Omental fat pad (tissue), 4 donors: ENCODE data around the gene LILRA6. TPM values are rescaled to one million over a fixed set of nuclear protein-coding genes. Genes with fewer than 3 reads are reported as not detected.

Experiments
- ATAC-seq: fragments of 150-250 bp; one replicate; pipeline ENCODE4 v1.9.1; 2016; ENCODE audit warnings: mild to moderate bottlenecking, moderate library complexity; ENCODE audit not compliant: low FRiP score
- DNase-seq: peaks from one replicate; pipeline ENCODE4 v3.0.0-alpha.2; 2019; ENCODE audit warnings: low spot score
- total RNA-seq, 4 donors: library from RNA; depleted of rRNA; stranded (reverse); fragments of >200 nt; gene quantifications; one replicate each; pipeline ENCODE4 v1.1.0, GENCODE V29; 2016
- TF ChIP-seq, protein P1 (sequence below), 3 donors: fragments of 450-650 bp; IDR thresholded peaks; one replicate each; pipeline ENCODE4 v1.5.1; 2016 to 2017; ENCODE audit warnings: antibody characterized with exemption in 3 of 3, mild to moderate bottlenecking in 3 of 3, moderate library complexity in 2 of 3

Gene LILRA6
- total RNA-seq, 4 donors from 2014 or later = 2.1 to 13.6 (median 7.3) TPM

DNA sequence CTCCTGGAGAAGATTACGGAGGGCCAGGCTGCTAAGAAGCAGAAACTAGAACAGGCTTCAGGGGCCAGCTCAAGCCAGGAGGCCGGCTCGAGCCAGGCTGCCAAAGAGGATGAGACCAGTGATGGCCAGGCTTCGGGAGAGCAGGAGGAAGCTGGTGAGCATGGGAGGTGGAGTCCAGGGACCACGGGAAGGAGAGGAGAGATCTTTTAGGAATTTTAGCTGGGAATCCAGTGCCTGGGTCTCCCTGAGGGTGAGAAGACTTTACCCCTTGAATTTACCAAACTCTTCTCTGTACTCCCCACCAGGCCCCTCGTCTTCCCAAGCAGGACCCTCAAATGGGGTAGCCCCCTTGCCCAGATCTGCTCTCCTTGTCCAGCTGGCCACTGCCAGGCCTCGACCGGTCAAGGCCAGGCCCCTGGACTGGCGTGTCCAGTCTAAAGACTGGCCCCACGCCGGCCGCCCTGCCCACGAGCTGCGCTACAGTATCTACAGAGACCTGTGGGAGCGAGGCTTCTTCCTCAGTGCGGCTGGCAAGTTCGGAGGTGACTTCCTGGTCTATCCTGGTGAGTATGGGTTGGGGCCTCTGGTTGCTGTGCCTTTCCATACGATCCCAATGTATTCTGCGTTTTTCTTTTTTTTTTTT is 50.7 kb downstream of the LILRA6 start:
- no peak for DNase-seq
- TF ChIP-seq, protein P1, sequence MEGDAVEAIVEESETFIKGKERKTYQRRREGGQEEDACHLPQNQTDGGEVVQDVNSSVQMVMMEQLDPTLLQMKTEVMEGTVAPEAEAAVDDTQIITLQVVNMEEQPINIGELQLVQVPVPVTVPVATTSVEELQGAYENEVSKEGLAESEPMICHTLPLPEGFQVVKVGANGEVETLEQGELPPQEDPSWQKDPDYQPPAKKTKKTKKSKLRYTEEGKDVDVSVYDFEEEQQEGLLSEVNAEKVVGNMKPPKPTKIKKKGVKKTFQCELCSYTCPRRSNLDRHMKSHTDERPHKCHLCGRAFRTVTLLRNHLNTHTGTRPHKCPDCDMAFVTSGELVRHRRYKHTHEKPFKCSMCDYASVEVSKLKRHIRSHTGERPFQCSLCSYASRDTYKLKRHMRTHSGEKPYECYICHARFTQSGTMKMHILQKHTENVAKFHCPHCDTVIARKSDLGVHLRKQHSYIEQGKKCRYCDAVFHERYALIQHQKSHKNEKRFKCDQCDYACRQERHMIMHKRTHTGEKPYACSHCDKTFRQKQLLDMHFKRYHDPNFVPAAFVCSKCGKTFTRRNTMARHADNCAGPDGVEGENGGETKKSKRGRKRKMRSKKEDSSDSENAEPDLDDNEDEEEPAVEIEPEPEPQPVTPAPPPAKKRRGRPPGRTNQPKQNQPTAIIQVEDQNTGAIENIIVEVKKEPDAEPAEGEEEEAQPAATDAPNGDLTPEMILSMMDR (IDR thresholded peaks at IDR 0.05) = no peak
- no peak for ATAC-seq

- DNase-seq (peak; percentile 62), ATAC-seq (peak; percentile 37)
- TF ChIP-seq, protein P1 (IDR thresholded peaks at IDR 0.05) = no peak
Measured at GRCh38 chr19:54191011-54191810, 51.4 kb downstream of the LILRA6 start, which contains the start of gene TSEN34. TSEN34 (plus strand) TSS chr19:54191308; CDS start chr19:54191365, 57 bp downstream.

DNA sequence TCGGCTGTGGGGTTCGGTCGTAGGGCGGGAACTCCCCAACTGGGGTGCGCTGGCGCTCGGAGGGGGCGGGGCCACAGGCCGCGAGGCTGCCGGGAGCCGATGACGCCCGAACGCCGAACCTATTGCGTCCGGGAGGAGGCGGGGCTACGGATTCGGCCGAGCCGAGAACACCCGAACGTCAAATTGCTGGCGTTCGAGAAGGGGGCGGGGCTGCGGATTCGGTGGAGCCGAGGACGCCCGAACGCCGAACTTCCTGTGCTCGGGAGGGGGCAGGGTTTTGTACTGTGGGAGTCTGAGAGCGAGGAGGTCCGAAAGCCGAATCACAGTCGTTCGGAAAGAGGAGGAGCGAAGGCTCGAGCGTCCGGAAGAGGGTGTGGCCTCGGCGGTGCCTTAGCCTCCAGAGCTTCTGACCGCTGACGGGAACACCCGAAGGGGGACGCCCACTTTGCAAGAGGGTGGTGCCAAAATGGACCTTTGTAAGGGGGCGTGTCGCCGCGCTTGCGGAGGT is 52.0 kb downstream of the LILRA6 start:
- peak; percentile 96 for DNase-seq
- TF ChIP-seq, protein P1 (IDR thresholded peaks at IDR 0.05) = no peak
- ATAC-seq = peak; percentile 74

GRCh38 chr19:54189735-54190502 is 52.7 kb downstream of the LILRA6 start:
- peak; percentile 99 for DNase-seq
- TF ChIP-seq, protein P1 (IDR thresholded peaks at IDR 0.05) = no peak
- ATAC-seq = peak; percentile 80

GRCh38 chr19:54189145-54189734 is 53.4 kb downstream of the LILRA6 start, which contains the start of gene MBOAT7:
MBOAT7 (minus strand) TSS chr19:54189580; CDS start chr19:54188508, 1,072 bp downstream.
- peak; percentile 63 for ATAC-seq
- TF ChIP-seq, protein P1 (IDR thresholded peaks at IDR 0.05) = peak in 1 of 3 donors; percentile 19
- DNase-seq = no peak

- DNase-seq (no peak), ATAC-seq (no peak)
- TF ChIP-seq, protein P1 (IDR thresholded peaks at IDR 0.05) = no peak
Measured at GRCh38 chr19:54188215-54188871, 54.2 kb downstream of the LILRA6 start.
